Mesendoderm (in vitro differentiated cells): Measurements from ENCODE around the gene DERL3.
A peak's percentile ranks its signal among the peaks of the same experiment; 100 is the strongest.

Experiments
- DNase-seq: peaks from one replicate; pipeline ENCODE4 v3.0.0; 2013
- H2AK5ac ChIP-seq: 2 replicates; pipeline ENCODE4 v1.6.1; 2013; ENCODE audit warnings: low read length, inconsistent platforms
- H2BK120ac ChIP-seq: 2 replicates; pipeline ENCODE4 v1.6.1; 2013; ENCODE audit warnings: low read depth, mild to moderate bottlenecking, low read length, moderate library complexity, mixed read lengths
- H2BK15ac ChIP-seq: replicated peaks from 2 replicates; pipeline ENCODE4 v1.6.1; 2013; ENCODE audit warnings: low read depth, mild to moderate bottlenecking, moderate library complexity
- H2BK5ac ChIP-seq: 2 replicates; pipeline ENCODE4 v1.6.1; 2013; ENCODE audit warnings: low read length, inconsistent platforms
- H3K18ac ChIP-seq: 2 replicates; pipeline ENCODE4 v1.6.1; 2013; ENCODE audit warnings: mild to moderate bottlenecking, low read length, mixed read lengths
- H3K23ac ChIP-seq: one replicate; pipeline ENCODE4 v1.6.1; 2013; ENCODE audit warnings: low read length
- H3K27ac ChIP-seq: 2 replicates; pipeline ENCODE4 v1.5.1; 2013; ENCODE audit warnings: low read depth, mild to moderate bottlenecking, inconsistent platforms, low read length, moderate library complexity
- H3K27me3 ChIP-seq: 2 replicates; pipeline ENCODE4 v1.6.1; 2013; ENCODE audit warnings: low read length, control low read depth, mild to moderate bottlenecking, inconsistent platforms; ENCODE audit not compliant: insufficient read depth, poor library complexity
- H3K36me3 ChIP-seq: 2 replicates; pipeline ENCODE4 v1.6.1; 2013; ENCODE audit warnings: low read length, inconsistent platforms; ENCODE audit not compliant: control insufficient read depth, insufficient read depth
- H3K4ac ChIP-seq: one replicate; pipeline ENCODE4 v1.6.1; 2013; ENCODE audit warnings: low read depth, mild to moderate bottlenecking, low read length, moderate library complexity
- H3K4me1 ChIP-seq: 2 replicates; pipeline ENCODE4 v1.6.1; 2013; ENCODE audit warnings: low read depth, low read length, inconsistent platforms; ENCODE audit not compliant: control insufficient read depth
- H3K4me2 ChIP-seq: 2 replicates; pipeline ENCODE4 v1.6.1; 2013; ENCODE audit warnings: low read length
- H3K4me3 ChIP-seq: 2 replicates; pipeline ENCODE4 v1.5.1; 2013; ENCODE audit warnings: mild to moderate bottlenecking, low read length
- H3K56ac ChIP-seq: one replicate; pipeline ENCODE4 v1.6.1; 2013; ENCODE audit warnings: low read length
- H3K79me1 ChIP-seq: 2 replicates; pipeline ENCODE4 v1.6.1; 2013; ENCODE audit warnings: low read length, inconsistent platforms
- H3K79me2 ChIP-seq: 2 replicates; pipeline ENCODE4 v1.6.1; 2013; ENCODE audit warnings: mild to moderate bottlenecking, low read length; ENCODE audit not compliant: control insufficient read depth, insufficient read depth
- H3K9ac ChIP-seq: 2 replicates; pipeline ENCODE4 v1.6.1; 2013; ENCODE audit warnings: low read length, inconsistent platforms
- H4K5ac ChIP-seq: one replicate; pipeline ENCODE4 v1.6.1; 2013; ENCODE audit warnings: low read length
- H4K8ac ChIP-seq: one replicate; pipeline ENCODE4 v1.6.1; 2013; ENCODE audit warnings: low read depth, mild to moderate bottlenecking, control low read depth, low read length, moderate library complexity
- WGBS: extraction: QIAGEN DNeasy Blood & Tissue Kit; methylation state at CpG from one replicate; pipeline ENCODE4 v1.1.7; 2013; ENCODE audit warnings: low lambda C conversion rate, missing lambda C conversion rate; ENCODE audit not compliant: insufficient coverage; ENCODE audit errors: extremely low coverage; 5-methylcytosine and 5-hydroxymethylcytosine counted together

The DERL3 gene

DNA sequence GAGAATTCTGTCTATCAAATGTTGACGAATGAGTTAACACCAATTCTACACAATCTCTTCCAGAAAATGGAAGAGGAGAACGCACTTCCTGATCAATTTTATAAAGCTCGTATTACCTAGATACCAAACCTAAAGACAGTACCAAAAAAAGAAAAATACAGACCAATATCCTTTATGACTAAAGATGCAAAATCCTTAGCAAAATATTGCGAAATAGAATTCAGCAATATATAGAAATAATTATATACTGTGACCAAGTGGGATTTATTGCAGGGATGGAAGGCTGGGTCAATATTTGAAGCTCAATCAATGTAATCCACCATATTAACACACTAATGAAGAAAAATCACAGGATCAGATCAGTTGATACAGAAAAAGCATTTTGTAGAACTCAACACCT is 26.4 kb downstream of the DERL3 start:
- Histone ChIP-seq H3K23ac (no peak overlapping the region), H3K4me3 (no peak overlapping the region), H3K18ac (no peak overlapping the region), H3K79me2 (no peaks in the 10 kb centered on the region), H3K79me1 (no peaks in the 10 kb centered on the region), H4K5ac (no peak overlapping the region), H2BK5ac (no peak overlapping the region), H3K4me1 (no peaks in the 10 kb centered on the region), H3K27ac (no peak overlapping the region), H4K8ac (no peak overlapping the region), H2BK15ac (no peak overlapping the region), H3K27me3 (no peaks in the 10 kb centered on the region), H3K9ac (no peak overlapping the region), H3K56ac (no peak overlapping the region), H2BK120ac (no peak overlapping the region), H2AK5ac (no peak overlapping the region), H3K4ac (no peak overlapping the region), H3K36me3 (peaks cover 16% of the 10 kb centered on the region), H3K4me2 (no peak overlapping the region)
- no CpG with 5 or more reads among the region's 4 CpGs for WGBS
- no peak for DNase-seq

DNA sequence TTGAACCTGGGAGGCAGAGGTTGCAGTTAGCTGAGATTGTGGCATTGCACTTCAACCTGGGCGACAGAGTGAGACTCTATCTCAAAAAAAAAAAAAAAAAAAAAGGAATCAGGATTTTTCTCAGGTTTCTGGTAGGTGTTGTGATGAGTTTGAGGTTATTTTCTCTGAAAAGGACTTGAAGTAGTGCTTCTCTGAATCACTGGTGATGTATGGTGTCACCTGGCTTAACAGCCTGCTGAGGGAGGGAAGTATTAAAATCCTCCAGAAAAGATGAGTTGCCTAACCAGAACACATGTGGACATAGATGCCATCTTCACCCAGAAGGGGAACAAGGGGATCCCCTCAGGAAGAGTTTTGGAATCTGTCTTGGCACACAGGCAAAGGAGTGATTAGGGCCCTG is 32.0 kb downstream of the DERL3 start:
- H3K4me2 ChIP-seq = no peak overlapping the region
- DNase-seq = no peak
- H3K56ac ChIP-seq = no peak overlapping the region
- H3K4me1 ChIP-seq = no peaks in the 10 kb centered on the region
- H2BK5ac ChIP-seq = no peak overlapping the region
- H3K18ac ChIP-seq = no peak overlapping the region
- H3K79me2 ChIP-seq = no peaks in the 10 kb centered on the region
- peaks cover 17% of the 10 kb centered on the region for H3K36me3 ChIP-seq
- no peak overlapping the region for H2BK15ac ChIP-seq
- H3K9ac ChIP-seq = no peak overlapping the region
- no peak overlapping the region for H3K27ac ChIP-seq
- H3K27me3 ChIP-seq = no peaks in the 10 kb centered on the region
- no peak overlapping the region for H3K4me3 ChIP-seq
- no peak overlapping the region for H4K8ac ChIP-seq
- H4K5ac ChIP-seq = no peak overlapping the region
- no peak overlapping the region for H2BK120ac ChIP-seq
- H3K23ac ChIP-seq = no peak overlapping the region
- no peaks in the 10 kb centered on the region for H3K79me1 ChIP-seq
- no peak overlapping the region for H3K4ac ChIP-seq
- no peak overlapping the region for H2AK5ac ChIP-seq
- no CpG with 5 or more reads among the region's 1 CpG for WGBS

DNA sequence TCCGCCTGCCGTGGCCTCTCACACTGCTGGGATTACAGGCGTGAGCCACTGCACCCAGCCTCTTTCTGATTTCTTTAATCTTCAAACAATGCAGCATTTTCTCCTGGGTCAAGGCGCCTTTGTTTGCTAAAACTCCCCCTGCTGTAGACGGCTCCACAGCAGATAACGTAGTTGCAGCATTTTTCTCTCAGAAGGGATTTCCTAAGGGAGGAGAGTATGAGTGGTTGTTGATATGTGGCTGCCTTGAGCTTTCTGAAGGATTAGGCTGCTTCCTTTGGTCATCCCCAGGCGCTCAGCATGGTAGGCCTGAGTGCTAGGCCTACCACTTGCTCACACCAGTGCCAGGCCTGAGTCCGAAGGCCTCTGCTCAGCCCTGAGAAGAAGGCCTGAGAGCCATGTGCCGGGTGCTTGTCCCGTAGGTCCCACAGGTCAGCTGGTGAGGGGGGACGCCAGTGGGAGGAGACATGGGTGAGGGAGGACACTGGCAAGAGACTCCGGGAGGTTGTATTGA is 34.0 kb downstream of the DERL3 start:
- Histone ChIP-seq H3K56ac (peak overlapping the region; percentile 67), H3K4me2 (no peak overlapping the region), H4K5ac (no peak overlapping the region), H2BK5ac (no peak overlapping the region), H3K27me3 (no peaks in the 10 kb centered on the region), H3K79me1 (no peaks in the 10 kb centered on the region), H3K36me3 (peaks cover 21% of the 10 kb centered on the region), H3K18ac (no peak overlapping the region), H3K4ac (no peak overlapping the region), H3K9ac (peak overlapping the region; percentile 9), H2AK5ac (no peak overlapping the region), H3K79me2 (no peaks in the 10 kb centered on the region), H2BK15ac (no peak overlapping the region), H4K8ac (no peak overlapping the region), H3K27ac (peak overlapping the region; percentile 47), H2BK120ac (no peak overlapping the region), H3K23ac (no peak overlapping the region), H3K4me3 (no peak overlapping the region), H3K4me1 (no peaks in the 10 kb centered on the region)
- no CpG with 5 or more reads among the region's 12 CpGs for WGBS
- DNase-seq = peak; percentile 68

DNA sequence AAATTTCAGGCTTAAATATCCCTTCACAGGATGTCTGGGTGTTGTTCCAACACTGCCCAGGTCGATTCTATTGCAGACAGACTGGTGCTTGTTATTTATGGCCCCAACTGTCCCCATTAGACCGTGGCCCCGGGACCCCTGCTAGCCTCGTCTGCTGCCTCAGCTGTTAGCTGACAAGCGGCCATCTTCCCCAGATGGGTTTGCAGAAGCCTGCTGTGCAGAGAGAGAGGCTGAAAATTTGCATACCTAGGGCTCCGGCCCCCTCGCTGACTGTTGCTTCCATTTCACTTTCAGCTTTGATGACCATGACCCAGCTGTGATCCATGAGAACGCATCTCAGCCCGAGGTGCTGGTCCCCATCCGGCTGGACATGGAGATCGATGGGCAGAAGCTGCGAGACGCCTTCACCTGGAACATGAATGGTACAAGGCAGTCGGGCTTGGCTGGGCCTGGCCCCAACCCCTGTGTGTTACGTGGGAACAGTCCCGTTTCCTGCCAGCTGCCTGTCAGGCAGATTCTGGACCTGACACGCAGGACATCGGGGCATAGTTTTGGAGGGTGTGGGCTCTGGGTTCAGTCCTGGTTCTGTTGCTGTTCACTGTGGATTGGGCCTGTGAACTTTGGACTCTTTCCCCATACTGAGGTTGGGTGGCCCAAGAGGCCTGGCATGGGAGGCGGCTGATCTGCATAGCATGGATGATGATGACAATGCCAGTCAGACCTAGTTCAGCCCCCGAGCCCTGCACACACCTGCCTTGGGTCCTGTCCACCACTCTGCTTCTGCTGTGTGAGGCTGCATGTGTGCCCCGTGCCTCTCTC is 35.6 kb downstream of the DERL3 start:
- no CpG with 5 or more reads among the region's 21 CpGs for WGBS
- H3K56ac ChIP-seq = no peak overlapping the region
- H2BK5ac ChIP-seq = no peak overlapping the region
- no peak overlapping the region for H3K18ac ChIP-seq
- H3K79me2 ChIP-seq = no peaks in the 10 kb centered on the region
- H3K4me2 ChIP-seq = no peak overlapping the region
- no peak for DNase-seq
- no peak overlapping the region for H4K8ac ChIP-seq
- no peak overlapping the region for H3K9ac ChIP-seq
- no peak overlapping the region for H3K4me3 ChIP-seq
- no peak overlapping the region for H3K23ac ChIP-seq
- no peaks in the 10 kb centered on the region for H3K4me1 ChIP-seq
- H2BK120ac ChIP-seq = no peak overlapping the region
- H2AK5ac ChIP-seq = no peak overlapping the region
- no peak overlapping the region for H4K5ac ChIP-seq
- H2BK15ac ChIP-seq = no peak overlapping the region
- peaks cover 23% of the 10 kb centered on the region for H3K36me3 ChIP-seq
- no peak overlapping the region for H3K27ac ChIP-seq
- no peaks in the 10 kb centered on the region for H3K27me3 ChIP-seq
- H3K4ac ChIP-seq = no peak overlapping the region
- H3K79me1 ChIP-seq = no peaks in the 10 kb centered on the region

DNA sequence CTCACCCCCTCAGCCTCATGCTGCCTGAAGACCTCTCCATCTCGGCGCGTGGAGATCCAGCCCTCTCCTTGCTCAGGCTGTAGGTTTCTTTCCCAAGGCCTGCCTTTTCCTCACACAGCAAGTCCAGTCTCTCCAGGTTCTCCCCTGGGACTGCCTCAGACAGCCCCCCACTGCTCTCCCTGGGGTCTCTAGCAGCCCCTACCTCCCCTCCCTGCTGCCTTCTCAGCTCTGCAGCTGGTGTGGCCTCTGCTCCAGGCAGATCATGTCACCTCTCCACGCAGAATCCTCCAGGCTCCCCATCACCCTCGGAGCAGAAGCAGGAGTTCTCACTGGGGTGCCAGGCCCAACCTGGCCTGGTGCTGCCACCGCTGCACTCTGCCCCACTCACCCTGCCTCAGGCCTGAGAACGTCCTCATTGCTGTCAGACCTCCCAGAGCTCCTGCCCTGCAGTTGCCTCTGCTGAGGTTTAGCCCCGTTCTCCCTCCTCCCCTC is 36.9 kb downstream of the DERL3 start:
- Histone ChIP-seq H3K4me3 (no peak overlapping the region), H3K18ac (no peak overlapping the region), H2BK15ac (no peak overlapping the region), H2BK120ac (no peak overlapping the region), H3K79me1 (no peaks in the 10 kb centered on the region), H3K23ac (no peak overlapping the region), H3K56ac (no peak overlapping the region), H3K4ac (no peak overlapping the region), H3K27ac (no peak overlapping the region), H3K36me3 (peaks cover 26% of the 10 kb centered on the region), H3K4me1 (no peaks in the 10 kb centered on the region), H4K8ac (no peak overlapping the region), H3K4me2 (no peak overlapping the region), H2BK5ac (no peak overlapping the region), H3K27me3 (no peaks in the 10 kb centered on the region), H2AK5ac (no peak overlapping the region), H3K9ac (no peak overlapping the region), H3K79me2 (no peaks in the 10 kb centered on the region), H4K5ac (no peak overlapping the region)
- DNase-seq = no peak
- no CpG with 5 or more reads among the region's 8 CpGs for WGBS
